Testis (tissue), 2 donors: ENCODE results near the gene INHBB.

Source experiments
- POLR2A ChIP-seq: fragments of 450-650 bp; IDR thresholded peaks from one replicate; pipeline ENCODE4 v1.6.1; 2017; ENCODE audit warnings: antibody characterized with exemption, mild to moderate bottlenecking, moderate library complexity
- TF ChIP-seq, protein P1 (sequence below), 3 experiments: fragments of 450-650 bp in 2 of 3; fragments of 200-600 bp in 1 of 3; sonication (generic) in 1 of 3; IDR thresholded peaks; one replicate each; pipeline ENCODE4 v1.5.1; 2016 to 2019; ENCODE audit warnings: antibody characterized with exemption in 3 of 3, mild to moderate bottlenecking in 2 of 3, moderate library complexity in 1 of 3

DNA sequence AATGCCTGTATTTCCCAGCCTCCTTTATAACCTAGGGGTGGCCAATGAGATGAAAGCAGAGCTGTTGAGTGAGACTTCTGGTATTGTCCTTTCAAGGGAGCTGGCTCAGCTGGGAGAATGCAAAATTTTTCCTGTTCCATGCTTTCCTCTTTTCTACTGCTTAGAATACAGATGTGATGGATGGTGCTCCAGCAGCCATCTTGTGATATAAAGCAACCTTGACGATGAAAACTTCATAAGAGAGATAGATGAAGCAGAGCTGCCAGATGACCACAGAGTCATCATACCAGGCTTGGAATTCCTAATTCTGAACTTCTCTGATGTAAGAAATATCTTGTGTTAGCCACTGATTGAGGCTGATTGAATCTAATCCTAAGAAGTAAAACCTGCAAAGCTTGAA lies 11.9 kb upstream of the INHBB start:
- TF ChIP-seq POLR2A: no peak
- TF ChIP-seq, protein P1, sequence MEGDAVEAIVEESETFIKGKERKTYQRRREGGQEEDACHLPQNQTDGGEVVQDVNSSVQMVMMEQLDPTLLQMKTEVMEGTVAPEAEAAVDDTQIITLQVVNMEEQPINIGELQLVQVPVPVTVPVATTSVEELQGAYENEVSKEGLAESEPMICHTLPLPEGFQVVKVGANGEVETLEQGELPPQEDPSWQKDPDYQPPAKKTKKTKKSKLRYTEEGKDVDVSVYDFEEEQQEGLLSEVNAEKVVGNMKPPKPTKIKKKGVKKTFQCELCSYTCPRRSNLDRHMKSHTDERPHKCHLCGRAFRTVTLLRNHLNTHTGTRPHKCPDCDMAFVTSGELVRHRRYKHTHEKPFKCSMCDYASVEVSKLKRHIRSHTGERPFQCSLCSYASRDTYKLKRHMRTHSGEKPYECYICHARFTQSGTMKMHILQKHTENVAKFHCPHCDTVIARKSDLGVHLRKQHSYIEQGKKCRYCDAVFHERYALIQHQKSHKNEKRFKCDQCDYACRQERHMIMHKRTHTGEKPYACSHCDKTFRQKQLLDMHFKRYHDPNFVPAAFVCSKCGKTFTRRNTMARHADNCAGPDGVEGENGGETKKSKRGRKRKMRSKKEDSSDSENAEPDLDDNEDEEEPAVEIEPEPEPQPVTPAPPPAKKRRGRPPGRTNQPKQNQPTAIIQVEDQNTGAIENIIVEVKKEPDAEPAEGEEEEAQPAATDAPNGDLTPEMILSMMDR (IDR thresholded peaks at IDR 0.05): no peak
